ENCODE results near the gene CEP162. TPM values are rescaled to one million over a fixed set of nuclear protein-coding genes. Genes with fewer than 3 reads are reported as not detected.

Gene CEP162
- total and polyA plus RNA-seq, 2 experiments from 2014 or later = 2.9 to 3.0 TPM

GRCh38 chr6:84139311-84139710, 88.1 kb downstream of the CEP162 start:
- H3K4me3 ChIP-seq = no peak overlapping the region
- H2AFZ ChIP-seq = no peak overlapping the region
- no peak for DNase-seq
- no peaks in the 10 kb centered on the region for H3K27me3 ChIP-seq (replicated peaks; ENCODE audit: insufficient read depth)
- H3K27ac ChIP-seq = no peak overlapping the region
- TF ChIP-seq EZH2 (IDR thresholded peaks at IDR 0.05; ENCODE audit: insufficient read depth, poor library complexity, severe bottlenecking) (no peak), EZH2phosphoT487 (IDR thresholded peaks at IDR 0.05; ENCODE audit: insufficient read depth, low read depth) (no peak)
- in situ Hi-C loops (cut with MboI) = no loop called here
- no peak overlapping the region for H3K4me2 ChIP-seq (ENCODE audit: unreplicated experiment)
- H4K20me1 ChIP-seq (ENCODE audit: insufficient read depth) = no peaks in the 10 kb centered on the region
- H3K9ac ChIP-seq = no peak overlapping the region
- no peaks in the 10 kb centered on the region for H3K79me2 ChIP-seq (ENCODE audit: insufficient read depth)
- no peaks in the 10 kb centered on the region for H3K9me3 ChIP-seq (ENCODE audit: low read depth)
- no peaks in the 10 kb centered on the region for H3K4me1 ChIP-seq (ENCODE audit: insufficient read depth)
- H3K36me3 ChIP-seq (ENCODE audit: low read depth) = no peaks in the 10 kb centered on the region; the same call in 1 of the 2 replicates
- no peaks in the 10 kb centered on the region for H3K9me2 ChIP-seq (ENCODE audit: insufficient read depth)
- H3F3A ChIP-seq (ENCODE audit: insufficient read depth) = no peaks in the 10 kb centered on the region

GRCh38 chr6:84137989-84138575, 89.4 kb downstream of the CEP162 start:
- Histone ChIP-seq H3K36me3 (ENCODE audit: low read depth) (no peaks in the 10 kb centered on the region; the same call in 1 of the 2 replicates), H3F3A (ENCODE audit: insufficient read depth) (no peaks in the 10 kb centered on the region), H3K27me3 (replicated peaks; ENCODE audit: insufficient read depth) (no peaks in the 10 kb centered on the region), H3K79me2 (ENCODE audit: insufficient read depth) (no peaks in the 10 kb centered on the region), H3K9me3 (ENCODE audit: low read depth) (no peaks in the 10 kb centered on the region), H3K4me3 (no peak overlapping the region), H4K20me1 (ENCODE audit: insufficient read depth) (no peaks in the 10 kb centered on the region), H3K4me1 (ENCODE audit: insufficient read depth) (no peaks in the 10 kb centered on the region), H3K4me2 (ENCODE audit: unreplicated experiment) (no peak overlapping the region), H2AFZ (no peak overlapping the region), H3K9ac (no peak overlapping the region), H3K27ac (no peak overlapping the region), H3K9me2 (ENCODE audit: insufficient read depth) (no peaks in the 10 kb centered on the region)
- TF ChIP-seq EZH2phosphoT487 (IDR thresholded peaks at IDR 0.05; ENCODE audit: insufficient read depth, low read depth) = no peak
- TF ChIP-seq EZH2 (IDR thresholded peaks at IDR 0.05; ENCODE audit: insufficient read depth, poor library complexity, severe bottlenecking) = no peak
- 88% methylated on average over 2 of the region's 2 CpGs for WGBS, 2 experiments (ENCODE audit: low coverage in 1 of 2, low lambda C conversion rate in 2 of 2, missing lambda C conversion rate in 2 of 2)
- in situ Hi-C loops (cut with MboI) = no loop called here
- no peak for DNase-seq

GRCh38 chr6:84137051-84137375, 90.4 kb downstream of the CEP162 start:
- in situ Hi-C loops (cut with MboI) = no loop called here

GRCh38 chr6:84136364-84137050, 90.9 kb downstream of the CEP162 start:
- no peaks in the 10 kb centered on the region for H3K36me3 ChIP-seq (ENCODE audit: low read depth)
- no peak overlapping the region for H3K27ac ChIP-seq
- TF ChIP-seq EZH2phosphoT487 (IDR thresholded peaks at IDR 0.05; ENCODE audit: insufficient read depth, low read depth) = no peak
- TF ChIP-seq EZH2 (IDR thresholded peaks at IDR 0.05; ENCODE audit: insufficient read depth, poor library complexity, severe bottlenecking) = no peak
- in situ Hi-C loops (cut with MboI) = no loop called here
- no peaks in the 10 kb centered on the region for H3K79me2 ChIP-seq (ENCODE audit: insufficient read depth)
- H3K4me3 ChIP-seq = no peak overlapping the region
- no peaks in the 10 kb centered on the region for H3F3A ChIP-seq (ENCODE audit: insufficient read depth)
- no peak overlapping the region for H2AFZ ChIP-seq
- no peaks in the 10 kb centered on the region for H3K9me3 ChIP-seq (ENCODE audit: low read depth)
- H3K9ac ChIP-seq = no peak overlapping the region
- H3K4me1 ChIP-seq (ENCODE audit: insufficient read depth) = no peaks in the 10 kb centered on the region
- H3K27me3 ChIP-seq (replicated peaks; ENCODE audit: insufficient read depth) = no peaks in the 10 kb centered on the region
- DNase-seq = no peak
- no peak overlapping the region for H3K4me2 ChIP-seq (ENCODE audit: unreplicated experiment)
- H4K20me1 ChIP-seq (ENCODE audit: insufficient read depth) = no peaks in the 10 kb centered on the region
- WGBS, 2 experiments (ENCODE audit: low coverage in 1 of 2, low lambda C conversion rate in 2 of 2, missing lambda C conversion rate in 2 of 2) = 82 to 86% methylated on average over 4 of the region's 4 CpGs
- H3K9me2 ChIP-seq (ENCODE audit: insufficient read depth) = no peaks in the 10 kb centered on the region

More at GRCh38 chr6:84137051-84137375, 90.4 kb downstream of the CEP162 start:
- H3K9me2 ChIP-seq (ENCODE audit: insufficient read depth) = no peaks in the 10 kb centered on the region
- no peak overlapping the region for H3K4me2 ChIP-seq (ENCODE audit: unreplicated experiment)
- no peaks in the 10 kb centered on the region for H3K9me3 ChIP-seq (ENCODE audit: low read depth)
- DNase-seq = no peak
- no peak overlapping the region for H3K4me3 ChIP-seq
- no peaks in the 10 kb centered on the region for H3K4me1 ChIP-seq (ENCODE audit: insufficient read depth)
- H2AFZ ChIP-seq = no peak overlapping the region
- no peak overlapping the region for H3K27ac ChIP-seq
- TF ChIP-seq EZH2phosphoT487 (IDR thresholded peaks at IDR 0.05; ENCODE audit: insufficient read depth, low read depth) (no peak), EZH2 (IDR thresholded peaks at IDR 0.05; ENCODE audit: insufficient read depth, poor library complexity, severe bottlenecking) (no peak)
- H3K79me2 ChIP-seq (ENCODE audit: insufficient read depth) = no peaks in the 10 kb centered on the region
- WGBS, 2 experiments (ENCODE audit: low coverage in 1 of 2, low lambda C conversion rate in 2 of 2, missing lambda C conversion rate in 2 of 2) = 79 to 81% methylated on average over 5 of the region's 5 CpGs
- H3K27me3 ChIP-seq (replicated peaks; ENCODE audit: insufficient read depth) = no peaks in the 10 kb centered on the region
- no peak overlapping the region for H3K9ac ChIP-seq
- no peaks in the 10 kb centered on the region for H3K36me3 ChIP-seq (ENCODE audit: low read depth)
- H3F3A ChIP-seq (ENCODE audit: insufficient read depth) = no peaks in the 10 kb centered on the region
- H4K20me1 ChIP-seq (ENCODE audit: insufficient read depth) = no peaks in the 10 kb centered on the region

Data from GM23248 (cell line).